ENCODE measurements around the gene SLC41A1. TPM values are rescaled to one million over a fixed set of nuclear protein-coding genes. Genes with fewer than 3 reads are reported as not detected.

SLC41A1 gene
- total and polyA plus RNA-seq, 2 experiments from 2014 or later = 11.8 to 30.0 TPM

- DNase-seq (ENCODE audit: low spot score) (no peak), ATAC-seq (no peak)
- Mint-ChIP-seq H3K4me1 (peaks cover 45% of the 10 kb centered on the region), H3K27me3 (ENCODE audit: insufficient read depth, low read depth, poor library complexity) (peaks cover 7% of the 10 kb centered on the region), H3K27ac (no peak overlapping the region), H3K4me3 (no peak overlapping the region), H3K36me3 (ENCODE audit: low read depth) (peaks cover 33% of the 10 kb centered on the region), H3K9me3 (no peaks in the 10 kb centered on the region)
- H3K9me2 ChIP-seq (ENCODE audit: insufficient read depth) = no peaks in the 10 kb centered on the region
- no peak overlapping the region for H2AFZ ChIP-seq
- H3K4me1 ChIP-seq (ENCODE audit: insufficient read depth) = peaks cover 42% of the 10 kb centered on the region
- H4K20me1 ChIP-seq (replicated peaks; ENCODE audit: insufficient read depth) = peaks cover 81% of the 10 kb centered on the region
- 0 out of 2 replicates have a peak, but pooled peaks cover 3% of the 10 kb centered on the region for H3F3A ChIP-seq (replicated peaks; ENCODE audit: low read depth)
- no peaks in the 10 kb centered on the region for H3K27me3 ChIP-seq (ENCODE audit: insufficient read depth)
- TF ChIP-seq CREB1 (CRISPR knock-in tag; IDR thresholded peaks at IDR 0.05; ENCODE audit: low read depth) (no peak), EZH2phosphoT487 (IDR thresholded peaks at IDR 0.05; ENCODE audit: unreplicated experiment) (no peak), ZNF331 (CRISPR knock-in tag; IDR thresholded peaks at IDR 0.05; ENCODE audit: low read depth) (no peak), JUNB (IDR thresholded peaks at IDR 0.05; ENCODE audit: unreplicated experiment) (no peak), EZH2 (IDR thresholded peaks at IDR 0.05; ENCODE audit: low read depth, unreplicated experiment) (no peak), CTCF (conservative IDR thresholded peaks at IDR 0.05; ENCODE audit: low read depth in 2 of 2) (no peak), ETS1 (IDR thresholded peaks at IDR 0.05) (no peak), NANOG (IDR thresholded peaks at IDR 0.05; ENCODE audit: borderline replicate concordance) (no peak), ZNF114 (CRISPR knock-in tag; IDR thresholded peaks at IDR 0.05) (no peak), ZNF462 (CRISPR knock-in tag; IDR thresholded peaks at IDR 0.05) (no peak), POLR2AphosphoS5 (IDR thresholded peaks at IDR 0.05; ENCODE audit: low read depth) (no peak), REST (IDR thresholded peaks at IDR 0.05; ENCODE audit: unreplicated experiment) (no peak), STAT1 (IDR thresholded peaks at IDR 0.05; ENCODE audit: unreplicated experiment) (no peak)
- peak overlapping the region; percentile 12; the same call in 1 of the 2 replicates for H3K4me2 ChIP-seq
- H3K79me2 ChIP-seq (replicated peaks; ENCODE audit: insufficient read depth) = peaks cover 100% of the 10 kb centered on the region
- H3K4me3 ChIP-seq = no peak overlapping the region
- H3K36me3 ChIP-seq (ENCODE audit: insufficient read depth) = no peaks in the 10 kb centered on the region
- H3K27ac ChIP-seq (ENCODE audit: low read depth) = peak overlapping the region; percentile 35
Measured at GRCh38 chr1:205741681-205742080, 71.3 kb downstream of the SLC41A1 start.
